ENCODE results near the gene ATF6.
A peak's percentile ranks its signal among the peaks of the same experiment; 100 is the strongest.
"Not testable (repeated sequence)": the region's sequence is repeated elsewhere in the genome, so short reads cannot be mapped to it uniquely, and the experiment has no call there.

ATF6 gene

DNA sequence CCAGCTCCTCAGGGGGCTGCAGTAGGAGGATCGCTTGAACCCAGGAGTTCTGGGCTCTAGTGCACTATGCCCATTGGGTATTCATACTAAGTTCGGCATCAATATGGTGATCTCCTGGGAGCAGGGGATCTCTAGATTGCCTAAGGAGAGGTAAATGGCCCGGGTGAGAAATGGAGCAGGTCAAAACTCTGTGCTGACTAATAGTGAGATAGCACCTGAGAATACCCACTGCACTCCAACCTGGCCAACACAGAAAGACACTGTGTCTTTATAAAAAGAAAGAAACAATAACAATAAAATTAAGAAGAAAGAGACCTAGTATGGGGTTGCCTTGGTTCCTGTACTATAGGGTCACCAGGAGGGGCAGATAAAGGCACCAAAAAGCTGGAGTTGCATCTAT, 30.3 kb upstream of the ATF6 start:
- DNase-seq (ENCODE audit: low spot score), result no peak

DNA sequence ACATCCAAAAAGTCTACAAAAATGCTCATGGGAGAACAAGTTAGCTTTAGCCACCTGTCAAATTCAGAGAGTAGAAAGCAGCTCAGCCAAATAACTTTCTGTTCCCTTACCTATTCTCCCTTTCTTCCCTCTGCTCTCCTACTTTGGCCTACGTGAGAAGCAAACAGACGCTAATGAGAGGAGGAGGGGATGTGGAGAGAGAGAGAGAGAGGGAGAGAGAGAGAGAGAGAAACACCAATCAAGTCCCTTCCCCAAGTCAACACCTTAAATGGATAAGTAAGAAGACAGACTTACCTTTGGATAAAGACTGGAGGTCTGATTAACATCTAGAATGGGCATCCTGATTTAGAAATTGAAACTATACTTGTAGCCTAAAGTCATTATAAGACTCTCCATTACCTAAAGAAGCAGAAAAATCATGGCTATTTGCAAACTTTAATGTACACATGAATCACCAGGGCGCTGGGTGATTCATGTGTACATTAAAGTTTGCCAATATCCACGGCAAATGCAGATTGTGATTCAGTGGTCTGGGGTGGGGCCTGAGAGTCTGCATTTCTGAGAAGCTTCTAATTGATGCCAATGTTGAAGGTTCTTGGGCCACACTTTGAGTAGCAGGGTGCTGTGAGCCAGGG, 29.7 kb upstream of the ATF6 start:
- no peak for DNase-seq (ENCODE audit: low spot score)

GRCh38 chr1:161737625-161738024, 28.5 kb upstream of the ATF6 start:
- no peak for DNase-seq (ENCODE audit: low spot score)

- peak; percentile 42 for DNase-seq (ENCODE audit: low spot score)
Measured at GRCh38 chr1:161738627-161739287, 27.4 kb upstream of the ATF6 start.

DNA sequence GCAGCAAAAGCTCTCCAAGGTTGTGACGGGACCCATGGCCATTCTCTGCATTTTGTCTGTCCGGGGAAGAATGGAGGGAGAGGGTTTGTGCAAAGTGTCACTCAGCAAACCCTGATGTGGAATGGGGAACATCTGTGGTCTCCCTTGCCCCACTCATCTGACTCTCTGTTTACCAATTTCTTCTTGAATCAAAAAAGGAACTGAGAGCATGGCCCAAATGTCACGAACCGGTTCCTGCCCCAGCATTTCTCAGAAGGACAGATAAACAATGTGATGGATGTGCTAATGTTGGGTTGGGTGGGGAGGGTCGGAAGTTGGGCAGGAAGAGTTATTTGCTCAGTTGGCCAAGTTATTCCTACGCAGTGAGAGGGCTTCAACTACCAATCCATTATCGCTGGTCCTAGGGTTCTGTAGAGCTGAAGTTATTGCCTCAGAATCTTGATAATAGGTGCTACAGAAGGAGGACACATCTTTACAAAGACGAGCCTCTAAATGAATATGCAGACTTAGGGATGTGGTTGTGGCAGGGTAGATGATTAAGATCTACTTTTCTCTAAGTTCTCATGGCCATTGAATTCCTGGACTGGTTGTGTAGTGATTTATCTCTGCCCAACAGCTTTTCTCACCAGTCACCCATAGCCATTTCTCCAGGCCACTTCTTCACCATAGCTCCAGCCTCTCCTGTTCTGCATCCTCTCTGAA, 26.1 kb upstream of the ATF6 start:
- no peak for DNase-seq (ENCODE audit: low spot score)

DNA sequence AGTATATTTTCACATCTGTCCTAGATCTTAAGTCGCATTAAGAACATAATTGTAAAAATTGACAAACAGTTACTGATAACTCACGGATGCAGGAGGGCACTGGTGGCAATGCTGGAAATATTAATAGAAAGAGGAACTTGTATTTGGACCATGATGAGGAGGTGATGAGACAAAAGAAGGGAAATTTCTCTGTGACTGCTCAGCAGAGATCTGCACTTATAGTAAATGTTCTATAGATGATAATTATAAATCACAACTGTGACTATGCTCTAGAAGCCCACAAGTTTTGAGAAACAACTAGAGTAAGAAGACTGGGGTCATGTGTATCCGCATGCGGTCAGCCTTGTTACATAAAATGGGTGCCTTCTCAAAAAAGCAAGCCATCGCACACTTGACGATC, 25.2 kb upstream of the ATF6 start:
- DNase-seq (ENCODE audit: low spot score), result no peak

DNA sequence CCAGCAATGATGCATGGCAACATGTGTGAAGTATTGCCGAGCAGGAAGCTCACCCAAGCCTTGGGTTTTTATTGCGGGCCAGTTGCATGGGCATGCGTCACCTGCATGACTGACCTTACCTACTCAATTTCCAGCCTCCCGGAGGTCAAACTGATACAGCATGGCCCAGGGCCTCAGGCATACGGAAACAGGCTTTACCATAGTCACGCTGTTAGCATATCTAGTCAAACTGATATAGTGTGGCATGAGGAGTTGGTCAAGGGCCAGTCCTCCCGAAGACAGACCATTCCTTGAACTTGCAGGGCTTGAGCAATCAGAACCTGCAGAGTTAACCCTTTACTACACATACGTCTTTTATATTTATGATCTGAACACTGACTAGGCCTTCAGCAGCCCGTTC, 22.9 kb upstream of the ATF6 start:
- DNase-seq (ENCODE audit: low spot score), result no peak

DNA sequence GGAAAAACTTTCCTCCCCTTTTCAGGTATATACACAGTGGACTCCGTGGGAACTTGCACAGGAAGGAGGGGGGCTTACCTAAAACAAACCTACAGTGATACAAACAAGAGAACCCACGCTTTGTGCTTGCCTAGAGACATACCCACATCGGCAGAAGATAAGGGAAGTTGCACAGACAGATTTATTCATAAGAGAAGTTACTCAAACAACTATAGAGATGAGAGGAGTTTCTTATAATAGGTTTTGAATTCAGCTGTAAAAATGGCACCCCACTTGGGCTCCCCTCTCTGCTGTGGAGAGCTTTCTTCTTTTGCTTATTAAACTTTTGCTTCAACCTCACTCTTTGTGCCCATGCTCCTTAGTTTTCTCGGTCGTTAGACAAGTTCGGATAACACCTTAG, 18.3 kb upstream of the ATF6 start:
- DNase-seq (ENCODE audit: low spot score), result no peak

DNA sequence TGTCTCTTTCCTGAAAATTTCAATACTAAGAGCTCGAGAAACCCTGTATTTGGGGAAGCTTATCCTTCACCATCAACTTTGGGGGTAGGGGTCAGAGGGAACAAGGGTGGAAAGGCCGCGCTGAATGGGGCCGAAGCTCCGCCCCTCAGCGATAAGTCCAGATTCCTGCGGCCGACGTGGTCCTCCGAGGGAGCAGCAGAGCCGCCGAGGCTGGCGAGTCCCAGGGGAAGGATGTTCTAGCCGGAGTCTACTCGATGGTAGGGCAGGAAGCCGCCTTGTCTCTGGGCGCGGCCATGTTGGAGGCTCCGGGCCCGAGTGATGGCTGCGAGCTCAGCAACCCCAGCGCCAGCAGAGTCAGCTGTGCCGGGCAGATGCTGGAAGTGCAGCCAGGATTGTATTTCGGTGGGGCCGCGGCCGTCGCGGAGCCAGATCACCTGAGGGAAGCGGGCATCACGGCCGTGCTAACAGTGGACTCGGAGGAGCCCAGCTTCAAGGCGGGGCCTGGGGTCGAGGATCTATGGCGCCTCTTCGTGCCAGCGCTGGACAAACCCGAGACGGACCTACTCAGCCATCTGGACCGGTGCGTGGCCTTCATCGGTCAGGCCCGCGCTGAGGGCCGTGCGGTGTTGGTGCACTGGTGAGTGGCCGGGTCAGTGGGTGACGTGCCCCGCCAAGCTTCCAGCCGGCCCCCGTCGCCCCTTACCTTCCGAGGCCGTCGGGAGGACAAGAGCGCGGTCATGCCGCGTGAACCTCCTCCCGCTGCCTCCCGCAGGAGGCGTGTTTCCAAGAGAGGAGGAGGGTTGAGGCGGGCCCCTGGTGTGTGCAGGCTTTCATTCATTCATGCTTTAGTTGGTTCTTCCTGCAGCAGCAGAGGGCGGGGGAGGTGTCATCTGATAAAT, 16.4 kb upstream of the ATF6 start, which contains the start of gene DUSP12:
TSS of gene DUSP12 (plus strand) at position 278 of the 899 bp plus-strand sequence. CDS start at position 294, 16 bp downstream.
- DNase-seq (ENCODE audit: low spot score), result peak; percentile 97

- peak; percentile 71 for DNase-seq (ENCODE audit: low spot score)
Measured at GRCh38 chr1:161763522-161764098, 2.5 kb upstream of the ATF6 start.

DNA sequence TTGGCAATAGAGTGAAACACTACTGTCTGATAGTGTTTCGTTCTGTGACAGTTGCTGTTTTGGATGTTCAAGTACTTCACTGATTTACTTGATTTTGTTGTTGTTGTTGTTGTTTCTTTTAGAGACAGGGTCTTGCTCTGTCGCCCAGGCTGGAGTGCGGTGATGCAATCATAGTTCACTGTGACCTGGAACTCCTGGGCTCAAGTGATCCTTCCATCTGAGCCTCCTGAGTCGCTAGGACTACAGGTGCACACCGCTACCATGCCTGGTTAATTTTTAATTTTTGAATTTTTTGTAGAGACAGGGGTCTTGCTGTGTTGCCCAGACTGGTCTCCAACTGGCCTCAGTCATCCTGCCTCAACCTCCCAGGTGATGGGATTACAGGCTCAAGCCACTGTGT, 2.3 kb downstream of the ATF6 start:
- no peak for DNase-seq (ENCODE audit: low spot score)

- DNase-seq (ENCODE audit: low spot score), result no peak
Measured at GRCh38 chr1:161768986-161769672, 3.0 kb downstream of the ATF6 start.

DNA sequence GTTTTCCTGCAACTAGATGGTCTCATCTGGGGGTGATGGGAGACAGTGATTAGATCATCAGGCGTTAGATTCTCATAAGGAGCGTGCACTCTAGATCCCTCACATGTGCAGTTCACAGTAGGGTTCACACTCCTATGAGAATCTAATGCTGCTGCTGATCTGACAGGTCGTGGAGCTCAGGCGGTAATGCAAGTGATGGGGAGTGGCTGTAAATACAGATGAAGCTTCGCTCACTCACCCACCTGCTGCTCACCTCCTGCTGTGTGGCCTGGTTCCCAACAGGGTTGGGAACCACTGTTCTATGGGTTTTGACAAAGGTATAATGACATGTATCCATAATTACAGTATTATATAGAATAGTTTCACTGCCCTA, 3.5 kb downstream of the ATF6 start:
- DNase-seq (ENCODE audit: low spot score), result not testable (repeated sequence)

- no peak for DNase-seq (ENCODE audit: low spot score)
Measured at GRCh38 chr1:161770250-161770649, 4.1 kb downstream of the ATF6 start.

DNA sequence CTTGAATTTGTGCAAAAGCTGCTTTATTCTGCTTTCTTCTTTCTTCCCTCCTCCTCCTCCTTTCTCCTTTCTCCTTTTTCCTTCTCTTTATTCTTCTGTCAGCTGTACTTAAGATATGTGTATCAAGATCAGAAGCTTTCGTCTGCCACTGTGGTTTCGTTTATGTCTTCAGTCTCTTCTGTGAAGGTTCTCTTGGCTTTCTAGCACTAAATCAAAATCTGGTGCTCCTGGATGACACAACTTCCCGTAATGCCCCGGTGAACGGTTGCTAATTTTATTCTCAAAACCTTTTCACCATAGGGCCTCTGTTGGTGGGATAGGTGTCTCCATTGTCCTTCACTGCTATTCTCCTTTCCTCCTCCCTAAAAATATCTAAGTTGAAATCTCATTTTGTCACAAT, 5.0 kb downstream of the ATF6 start:
- no peak for DNase-seq (ENCODE audit: low spot score)

DNA sequence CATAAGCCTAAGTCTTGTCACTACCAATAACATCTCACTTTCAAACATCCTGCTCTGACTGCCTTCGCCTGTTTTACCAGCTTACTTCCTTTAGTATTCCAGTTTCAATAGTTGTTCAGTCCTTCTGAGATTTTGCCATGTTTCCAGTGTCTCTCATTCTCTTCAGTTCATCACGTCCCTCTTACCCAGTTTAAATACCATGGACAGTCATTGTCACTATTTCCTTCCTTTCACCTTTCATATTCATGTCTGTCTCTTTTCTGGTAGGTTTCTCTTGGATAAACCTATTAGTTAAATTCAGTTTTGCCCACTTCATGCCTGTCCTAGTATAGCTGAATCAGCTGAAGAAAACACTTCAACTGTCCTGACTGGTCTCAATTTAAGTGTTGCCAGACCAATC, 5.9 kb downstream of the ATF6 start:
- DNase-seq (ENCODE audit: low spot score), result no peak

DNA sequence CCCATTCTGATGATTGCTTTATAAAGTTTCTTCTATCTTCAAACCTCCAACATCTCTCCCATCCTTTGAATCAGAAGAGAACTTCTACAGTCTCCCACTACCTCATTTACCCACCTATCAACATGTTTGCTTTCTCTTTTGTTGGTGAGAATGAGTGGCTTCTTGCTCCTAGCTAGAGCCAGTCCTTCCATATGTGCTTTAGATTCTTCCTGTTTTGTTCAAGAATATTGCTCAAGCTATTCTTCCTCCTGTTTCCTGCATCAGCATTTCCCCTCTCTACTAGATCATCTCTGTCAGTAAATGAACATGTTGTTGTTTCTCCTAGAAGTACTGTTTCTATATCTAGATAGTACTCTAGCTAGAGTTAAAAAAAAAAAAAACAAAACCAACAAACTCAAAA, 6.3 kb downstream of the ATF6 start:
- DNase-seq (ENCODE audit: low spot score), result no peak

- no peak for DNase-seq (ENCODE audit: low spot score)
Measured at GRCh38 chr1:161773791-161774190, 7.7 kb downstream of the ATF6 start.

DNA sequence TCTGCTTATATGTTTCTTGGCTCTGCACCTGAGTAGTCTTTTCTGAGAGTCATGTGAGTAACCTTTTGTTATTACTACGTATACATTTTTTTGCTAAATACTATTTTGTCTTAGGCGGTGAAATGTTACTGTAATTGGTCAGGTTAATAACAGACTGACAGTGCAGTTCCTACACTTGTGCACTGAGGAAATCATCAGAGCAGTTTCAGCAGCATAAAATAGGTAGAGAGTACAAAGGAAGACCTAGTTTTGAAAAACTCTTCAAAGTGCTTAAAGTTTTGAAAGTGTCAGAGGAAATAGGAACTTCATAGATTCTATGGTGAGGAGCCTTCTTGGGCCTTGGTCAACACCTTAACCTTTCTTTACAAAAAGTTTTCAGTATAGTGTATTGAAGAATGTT, 11.1 kb downstream of the ATF6 start:
- no peak for DNase-seq (ENCODE audit: low spot score)

- DNase-seq (ENCODE audit: low spot score), result no peak
Measured at GRCh38 chr1:161778522-161778921, 12.4 kb downstream of the ATF6 start.

GRCh38 chr1:161779393-161779792, 13.3 kb downstream of the ATF6 start:
- DNase-seq (ENCODE audit: low spot score), result no peak

All from LoVo (cell line).